HL-60 (cell line): ENCODE data around the gene DNLZ.

Experiments
- DNase-seq, 2 experiments: peaks; one replicate each; pipeline ENCODE4 v3.0.0-alpha.2; 2010 to 2020; ENCODE audit warnings: low read depth in 1 of 2, low spot score in 1 of 2
- H3K27ac ChIP-seq: fragments of 250-450 bp; sonication (Bioruptor Pico); replicated peaks from 2 replicates; pipeline ENCODE4 v1.5.1; 2020; ENCODE audit warnings: mild to moderate bottlenecking, moderate library complexity
- H3K27me3 ChIP-seq: fragments of 250-450 bp; sonication (Bioruptor Pico); 2 replicates; pipeline ENCODE4 v1.5.1; 2021; ENCODE audit warnings: mild to moderate bottlenecking, moderate library complexity; ENCODE audit not compliant: insufficient read depth, poor library complexity, severe bottlenecking
- H3K4me3 ChIP-seq: replicated peaks from 2 replicates; pipeline ENCODE4 v1.5.1; 2011; ENCODE audit warnings: mild to moderate bottlenecking, control low read depth, low read length; ENCODE audit not compliant: insufficient read depth
- GABPA ChIP-seq: IDR thresholded peaks from 2 replicates; pipeline ENCODE4 v1.6.1; 2012; ENCODE audit warnings: low read depth
- POLR2AphosphoS5 ChIP-seq: IDR thresholded peaks from 2 replicates; pipeline ENCODE4 v1.6.1; 2012; ENCODE audit warnings: low read depth
- SPI1 ChIP-seq: IDR thresholded peaks from 2 replicates; pipeline ENCODE4 v1.6.1; 2012; ENCODE audit warnings: low read depth, mild to moderate bottlenecking, borderline replicate concordance
- TF ChIP-seq, protein P1 (sequence below): IDR thresholded peaks from one replicate; pipeline ENCODE4 v1.5.1; 2011; ENCODE audit warnings: low read length, control low read depth, inconsistent platforms; ENCODE audit not compliant: insufficient read depth
- TF ChIP-seq, protein P2 (sequence below): IDR thresholded peaks from 2 replicates; pipeline ENCODE4 v1.6.1; 2012; ENCODE audit warnings: low read depth; ENCODE audit not compliant: insufficient replicate concordance

The DNLZ gene

GRCh38 chr9:136355616-136356557 lies 7.7 kb downstream of the DNLZ start:
- H3K27me3 ChIP-seq = no peaks in the 10 kb centered on the region
- H3K4me3 ChIP-seq = no peak overlapping the region
- no peak for DNase-seq
- TF ChIP-seq, protein P1, sequence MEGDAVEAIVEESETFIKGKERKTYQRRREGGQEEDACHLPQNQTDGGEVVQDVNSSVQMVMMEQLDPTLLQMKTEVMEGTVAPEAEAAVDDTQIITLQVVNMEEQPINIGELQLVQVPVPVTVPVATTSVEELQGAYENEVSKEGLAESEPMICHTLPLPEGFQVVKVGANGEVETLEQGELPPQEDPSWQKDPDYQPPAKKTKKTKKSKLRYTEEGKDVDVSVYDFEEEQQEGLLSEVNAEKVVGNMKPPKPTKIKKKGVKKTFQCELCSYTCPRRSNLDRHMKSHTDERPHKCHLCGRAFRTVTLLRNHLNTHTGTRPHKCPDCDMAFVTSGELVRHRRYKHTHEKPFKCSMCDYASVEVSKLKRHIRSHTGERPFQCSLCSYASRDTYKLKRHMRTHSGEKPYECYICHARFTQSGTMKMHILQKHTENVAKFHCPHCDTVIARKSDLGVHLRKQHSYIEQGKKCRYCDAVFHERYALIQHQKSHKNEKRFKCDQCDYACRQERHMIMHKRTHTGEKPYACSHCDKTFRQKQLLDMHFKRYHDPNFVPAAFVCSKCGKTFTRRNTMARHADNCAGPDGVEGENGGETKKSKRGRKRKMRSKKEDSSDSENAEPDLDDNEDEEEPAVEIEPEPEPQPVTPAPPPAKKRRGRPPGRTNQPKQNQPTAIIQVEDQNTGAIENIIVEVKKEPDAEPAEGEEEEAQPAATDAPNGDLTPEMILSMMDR = no peak
- TF ChIP-seq, protein P2, sequence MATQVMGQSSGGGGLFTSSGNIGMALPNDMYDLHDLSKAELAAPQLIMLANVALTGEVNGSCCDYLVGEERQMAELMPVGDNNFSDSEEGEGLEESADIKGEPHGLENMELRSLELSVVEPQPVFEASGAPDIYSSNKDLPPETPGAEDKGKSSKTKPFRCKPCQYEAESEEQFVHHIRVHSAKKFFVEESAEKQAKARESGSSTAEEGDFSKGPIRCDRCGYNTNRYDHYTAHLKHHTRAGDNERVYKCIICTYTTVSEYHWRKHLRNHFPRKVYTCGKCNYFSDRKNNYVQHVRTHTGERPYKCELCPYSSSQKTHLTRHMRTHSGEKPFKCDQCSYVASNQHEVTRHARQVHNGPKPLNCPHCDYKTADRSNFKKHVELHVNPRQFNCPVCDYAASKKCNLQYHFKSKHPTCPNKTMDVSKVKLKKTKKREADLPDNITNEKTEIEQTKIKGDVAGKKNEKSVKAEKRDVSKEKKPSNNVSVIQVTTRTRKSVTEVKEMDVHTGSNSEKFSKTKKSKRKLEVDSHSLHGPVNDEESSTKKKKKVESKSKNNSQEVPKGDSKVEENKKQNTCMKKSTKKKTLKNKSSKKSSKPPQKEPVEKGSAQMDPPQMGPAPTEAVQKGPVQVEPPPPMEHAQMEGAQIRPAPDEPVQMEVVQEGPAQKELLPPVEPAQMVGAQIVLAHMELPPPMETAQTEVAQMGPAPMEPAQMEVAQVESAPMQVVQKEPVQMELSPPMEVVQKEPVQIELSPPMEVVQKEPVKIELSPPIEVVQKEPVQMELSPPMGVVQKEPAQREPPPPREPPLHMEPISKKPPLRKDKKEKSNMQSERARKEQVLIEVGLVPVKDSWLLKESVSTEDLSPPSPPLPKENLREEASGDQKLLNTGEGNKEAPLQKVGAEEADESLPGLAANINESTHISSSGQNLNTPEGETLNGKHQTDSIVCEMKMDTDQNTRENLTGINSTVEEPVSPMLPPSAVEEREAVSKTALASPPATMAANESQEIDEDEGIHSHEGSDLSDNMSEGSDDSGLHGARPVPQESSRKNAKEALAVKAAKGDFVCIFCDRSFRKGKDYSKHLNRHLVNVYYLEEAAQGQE = no peak
- no peak for TF ChIP-seq POLR2AphosphoS5
- TF ChIP-seq SPI1 = no peak
- no peak for TF ChIP-seq GABPA
- no peak overlapping the region for H3K27ac ChIP-seq

DNA sequence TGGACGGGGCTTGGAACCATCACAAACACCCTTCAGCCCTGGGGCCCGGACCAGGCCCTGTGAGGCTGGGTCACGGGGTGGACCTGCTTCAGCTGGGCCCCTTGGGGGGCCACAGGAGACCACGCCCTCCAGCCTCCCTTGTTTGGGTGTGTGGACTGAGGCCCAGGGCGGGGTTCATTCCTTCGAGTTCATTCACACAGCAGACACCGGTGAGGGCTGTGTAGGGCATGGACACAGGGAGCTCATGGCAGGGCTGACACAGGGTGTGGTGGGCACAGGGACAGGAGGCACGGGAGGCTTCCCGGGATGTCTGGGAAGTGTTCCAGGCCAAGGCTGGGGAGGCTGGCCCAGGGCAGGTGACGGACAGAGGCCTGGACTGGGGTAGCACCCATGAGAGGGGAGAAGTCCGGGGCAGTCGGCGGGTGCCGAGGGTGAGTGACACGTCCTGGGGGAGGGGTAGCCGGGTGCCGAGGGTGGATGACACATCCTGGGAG lies 8.9 kb downstream of the DNLZ start:
- Histone ChIP-seq H3K27me3 (no peaks in the 10 kb centered on the region), H3K4me3 (no peak overlapping the region), H3K27ac (no peak overlapping the region)
- DNase-seq = no peak
- no peak for TF ChIP-seq POLR2AphosphoS5
- TF ChIP-seq GABPA = no peak
- no peak for TF ChIP-seq SPI1
- TF ChIP-seq, protein P2 = no peak
- TF ChIP-seq, protein P1 = no peak

DNA sequence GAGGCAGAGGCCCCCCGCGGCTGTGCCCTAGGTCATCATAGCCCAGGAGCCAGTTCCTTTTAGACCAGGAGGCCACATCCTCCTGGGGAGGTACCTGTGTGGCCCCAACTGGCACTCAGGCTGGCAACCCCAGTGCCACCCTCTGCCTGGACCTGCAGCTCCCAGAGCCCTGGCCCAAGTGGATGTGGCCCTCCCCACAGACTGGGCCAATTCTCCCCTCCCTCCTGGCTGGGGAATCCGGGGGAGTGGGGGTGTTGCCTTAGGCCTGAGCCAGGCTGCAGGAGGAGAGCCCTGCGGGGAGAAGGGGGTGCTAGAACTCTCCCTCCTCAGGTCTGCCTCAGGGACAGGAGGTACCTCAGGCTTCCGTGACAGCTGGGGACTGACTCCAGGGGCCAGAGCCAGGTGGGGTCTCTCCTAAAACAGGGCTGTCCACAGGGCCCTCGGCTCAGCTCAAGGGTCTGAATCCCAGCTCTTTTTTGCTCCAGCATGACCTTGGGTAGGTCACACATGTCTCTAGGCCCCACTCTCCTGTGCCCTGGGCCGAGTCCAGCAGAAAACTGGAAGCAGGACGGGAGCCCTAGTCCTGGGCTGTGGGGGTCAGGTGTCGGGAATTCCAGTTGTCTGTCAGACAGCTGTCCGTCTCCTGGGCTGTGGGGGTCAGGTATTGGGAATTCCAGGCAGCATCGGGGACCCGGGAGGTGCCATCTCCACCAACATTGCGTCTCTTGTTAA lies 9.6 kb downstream of the DNLZ start:
- no peak for TF ChIP-seq POLR2AphosphoS5
- no peak for TF ChIP-seq SPI1
- TF ChIP-seq, protein P2 = no peak
- TF ChIP-seq GABPA = no peak
- TF ChIP-seq, protein P1 = no peak
- no peak overlapping the region for H3K4me3 ChIP-seq

More for the DNA sequence above, 9.6 kb downstream of the DNLZ start:
- DNase-seq = no peak
- Histone ChIP-seq H3K27ac (no peak overlapping the region), H3K27me3 (no peaks in the 10 kb centered on the region)
